ENCODE results near the gene OPA1.

The OPA1 gene

GRCh38 chr3:193650585-193650984 lies 57.6 kb downstream of the OPA1 start:
- no peak for DNase-seq (ENCODE audit: low read depth in 2 of 2)

GRCh38 chr3:193655831-193656433 lies 62.9 kb downstream of the OPA1 start:
- DNase-seq (ENCODE audit: low read depth in 2 of 2): no peak

GRCh38 chr3:193656445-193656844 lies 63.4 kb downstream of the OPA1 start:
- DNase-seq (ENCODE audit: low read depth in 2 of 2): no peak

- DNase-seq (ENCODE audit: low read depth in 2 of 2): no peak
These were observed 63.9 kb downstream of the OPA1 start for GRCh38 chr3:193656878-193657282.

- DNase-seq (ENCODE audit: low read depth in 2 of 2): no peak
These were observed 67.2 kb downstream of the OPA1 start for GRCh38 chr3:193660171-193660570.

- DNase-seq (ENCODE audit: low read depth in 2 of 2): no peak
These were observed 67.8 kb downstream of the OPA1 start for GRCh38 chr3:193660698-193661411.

- DNase-seq (ENCODE audit: low read depth in 2 of 2): no peak
These were observed 69.8 kb downstream of the OPA1 start for GRCh38 chr3:193662757-193663322.

GRCh38 chr3:193665370-193665989 lies 72.5 kb downstream of the OPA1 start:
- no peak for DNase-seq (ENCODE audit: low read depth in 2 of 2)

GRCh38 chr3:193673845-193674244 lies 80.8 kb downstream of the OPA1 start:
- DNase-seq (ENCODE audit: low read depth in 2 of 2): no peak

GRCh38 chr3:193674714-193675113 lies 81.7 kb downstream of the OPA1 start:
- no peak for DNase-seq (ENCODE audit: low read depth in 2 of 2)

- no peak for DNase-seq (ENCODE audit: low read depth in 2 of 2)
These were observed 84.7 kb downstream of the OPA1 start for GRCh38 chr3:193677734-193678133.

- DNase-seq (ENCODE audit: low read depth in 2 of 2): no peak
These were observed 87.2 kb downstream of the OPA1 start for GRCh38 chr3:193680220-193680619.

- no peak for DNase-seq (ENCODE audit: low read depth in 2 of 2)
These were observed 88.6 kb downstream of the OPA1 start for GRCh38 chr3:193681631-193682030.

- DNase-seq (ENCODE audit: low read depth in 2 of 2): no peak
These were observed 93.9 kb downstream of the OPA1 start for GRCh38 chr3:193686665-193687483.

GRCh38 chr3:193688834-193689714 lies 96.1 kb downstream of the OPA1 start:
- DNase-seq (ENCODE audit: low read depth in 2 of 2): no peak

GRCh38 chr3:193693774-193694173 lies 100.8 kb downstream of the OPA1 start:
- no peak for DNase-seq (ENCODE audit: low read depth in 2 of 2)

- no peak for DNase-seq (ENCODE audit: low read depth in 2 of 2)
These were observed 109.1 kb downstream of the OPA1 start for GRCh38 chr3:193701953-193702635.

GRCh38 chr3:193702967-193703366 lies 110.0 kb downstream of the OPA1 start:
- DNase-seq (ENCODE audit: low read depth in 2 of 2): no peak

- no peak for DNase-seq (ENCODE audit: low read depth in 2 of 2)
These were observed 111.4 kb downstream of the OPA1 start for GRCh38 chr3:193704431-193704830.

- no peak for DNase-seq (ENCODE audit: low read depth in 2 of 2)
These were observed 115.3 kb downstream of the OPA1 start for GRCh38 chr3:193708270-193708669.

All from stimulated activated CD4-positive, alpha-beta T cell treated with anti-CD3 and anti-CD28 coated beads, Interleukin-15, amount 100 ng/mL, for 48 hours (primary cell).